Neuron (in vitro differentiated cells): Measurements from ENCODE around the gene DPYSL3.
"Not testable (repeated sequence)": the region's sequence is repeated elsewhere in the genome, so short reads cannot be mapped to it uniquely, and the experiment has no call there.

Source experiments
- H2AFZ ChIP-seq: one replicate; pipeline ENCODE4 v1.6.1; 2013; ENCODE audit warnings: low read depth, mild to moderate bottlenecking, inconsistent platforms, low read length, moderate library complexity
- H3K27me3 ChIP-seq: one replicate; pipeline ENCODE4 v1.6.1; 2013; ENCODE audit warnings: low read length; ENCODE audit not compliant: insufficient read depth
- H3K36me3 ChIP-seq: one replicate; pipeline ENCODE4 v1.6.1; 2013; ENCODE audit warnings: low read length; ENCODE audit not compliant: insufficient read depth
- H3K4me1 ChIP-seq: one replicate; pipeline ENCODE4 v1.6.1; 2013; ENCODE audit warnings: low read length; ENCODE audit not compliant: insufficient read depth
- H3K4me3 ChIP-seq: 2 replicates; pipeline ENCODE4 v1.5.1; 2013; ENCODE audit warnings: mild to moderate bottlenecking, low read length, moderate library complexity
- H3K9me3 ChIP-seq: one replicate; pipeline ENCODE4 v1.6.1; 2013; ENCODE audit warnings: low read length

The DPYSL3 gene

GRCh38 chr5:147509710-147510651 lies at the start of gene DPYSL3:
TSS of gene DPYSL3 (minus strand) at chr5:147510068. CDS start at chr5:147509858, 210 bp downstream.
- H3K4me3 ChIP-seq: peak within 1 kb of the TSS; percentile 65
- H3K27me3 ChIP-seq: no peaks in the 10 kb centered on the region
- H2AFZ ChIP-seq: peak within 1 kb of the TSS; percentile 44
- H3K4me1 ChIP-seq: peaks cover 16% of the 10 kb centered on the region
- no peaks in the 10 kb centered on the region for H3K9me3 ChIP-seq
- no peaks in the 10 kb centered on the region for H3K36me3 ChIP-seq

GRCh38 chr5:147558826-147559225 lies 49.0 kb upstream of the DPYSL3 start:
- Histone ChIP-seq H2AFZ (no peak overlapping the region), H3K9me3 (no peaks in the 10 kb centered on the region), H3K4me1 (peaks cover 37% of the 10 kb centered on the region), H3K27me3 (no peaks in the 10 kb centered on the region), H3K36me3 (no peaks in the 10 kb centered on the region), H3K4me3 (no peak overlapping the region)

DNA sequence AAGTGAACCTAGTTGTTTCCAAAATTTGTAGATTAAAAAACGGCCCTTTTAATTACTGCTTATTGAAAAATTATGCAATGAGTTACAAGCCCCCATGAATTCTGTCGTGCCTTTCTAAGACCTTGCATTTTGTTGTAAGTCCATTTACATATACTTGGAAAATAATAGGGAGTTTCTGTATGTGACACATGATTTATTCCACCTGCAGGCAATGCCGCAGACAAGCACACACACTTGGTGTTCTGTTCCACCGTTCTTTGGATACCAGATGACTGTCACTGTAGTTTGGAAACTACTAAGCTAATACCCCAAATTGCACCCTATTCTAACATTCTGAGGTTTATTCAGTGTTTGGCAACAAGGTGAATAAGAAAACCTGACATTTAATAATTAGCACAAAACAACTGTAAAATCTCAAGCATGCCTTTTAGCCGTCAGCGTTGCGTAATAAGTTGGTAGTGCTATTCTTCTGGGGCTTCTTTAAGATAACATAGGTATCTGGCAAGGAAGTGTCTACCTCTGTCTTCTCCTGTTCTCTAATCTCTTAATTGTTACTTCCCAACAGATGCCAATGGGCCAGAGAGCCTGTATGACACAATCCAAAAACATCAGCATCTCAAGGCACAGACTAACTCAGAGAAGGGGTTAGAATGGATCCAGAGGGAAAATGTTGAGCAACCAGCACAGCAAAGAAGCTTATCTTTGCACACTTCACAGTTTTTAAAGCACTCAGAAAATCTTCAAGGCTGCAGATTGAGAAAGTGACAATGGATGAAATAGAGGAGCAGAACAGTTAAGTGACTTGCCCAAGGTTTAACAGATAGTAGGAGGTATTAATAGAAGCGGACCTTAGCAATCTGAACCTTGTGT lies 48.2 kb upstream of the DPYSL3 start:
- no peaks in the 10 kb centered on the region for H3K9me3 ChIP-seq
- H3K4me3 ChIP-seq: no peak overlapping the region
- no peak overlapping the region for H2AFZ ChIP-seq
- H3K27me3 ChIP-seq: no peaks in the 10 kb centered on the region
- H3K4me1 ChIP-seq: peaks cover 31% of the 10 kb centered on the region
- no peaks in the 10 kb centered on the region for H3K36me3 ChIP-seq

- no peaks in the 10 kb centered on the region for H3K36me3 ChIP-seq
- H2AFZ ChIP-seq: no peak overlapping the region
- H3K27me3 ChIP-seq: no peaks in the 10 kb centered on the region
- H3K4me1 ChIP-seq: peaks cover 16% of the 10 kb centered on the region
- no peaks in the 10 kb centered on the region for H3K9me3 ChIP-seq
- H3K4me3 ChIP-seq: no peak overlapping the region
These were observed 45.3 kb upstream of the DPYSL3 start for GRCh38 chr5:147555176-147555575.

- H3K36me3 ChIP-seq: no peaks in the 10 kb centered on the region
- no peaks in the 10 kb centered on the region for H3K27me3 ChIP-seq
- H3K4me3 ChIP-seq: no peak overlapping the region
- H3K4me1 ChIP-seq: peaks cover 16% of the 10 kb centered on the region
- H2AFZ ChIP-seq: peak overlapping the region; percentile 88
- peaks cover under 1% of the 10 kb centered on the region for H3K9me3 ChIP-seq
These were observed 44.5 kb upstream of the DPYSL3 start for GRCh38 chr5:147554261-147554817.

GRCh38 chr5:147553817-147554216 lies 43.9 kb upstream of the DPYSL3 start:
- Histone ChIP-seq H2AFZ (peak overlapping the region; percentile 88), H3K4me1 (peaks cover 16% of the 10 kb centered on the region)
- not testable (repeated sequence) for H3K36me3 ChIP-seq, H3K27me3 ChIP-seq, H3K9me3 ChIP-seq, H3K4me3 ChIP-seq

DNA sequence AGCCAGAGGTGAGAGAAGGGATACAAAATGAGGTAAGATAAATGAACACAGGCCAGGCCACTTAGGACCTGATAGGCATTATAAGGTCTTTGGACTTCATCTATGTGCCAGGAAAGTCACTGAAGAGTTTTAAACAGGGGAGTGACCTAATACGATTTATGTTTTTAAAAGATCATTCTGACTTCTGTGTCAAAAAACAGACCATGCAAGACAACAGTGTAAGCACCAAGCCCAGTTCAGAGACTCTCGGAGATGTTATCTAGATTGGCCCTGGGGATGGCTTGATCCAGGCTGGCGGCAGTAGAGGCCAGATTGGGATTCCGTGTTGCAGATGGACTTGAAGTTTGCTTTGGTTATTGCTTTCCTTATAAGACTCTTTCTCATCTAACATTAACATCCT lies 43.0 kb upstream of the DPYSL3 start:
- H3K4me1 ChIP-seq: peaks cover 12% of the 10 kb centered on the region
- no peaks in the 10 kb centered on the region for H3K27me3 ChIP-seq
- H3K36me3 ChIP-seq: no peaks in the 10 kb centered on the region
- no peak overlapping the region for H3K4me3 ChIP-seq
- no peak overlapping the region for H2AFZ ChIP-seq
- H3K9me3 ChIP-seq: peaks cover 2% of the 10 kb centered on the region

GRCh38 chr5:147551677-147552076 lies 41.8 kb upstream of the DPYSL3 start:
- peaks cover 2% of the 10 kb centered on the region for H3K9me3 ChIP-seq
- no peaks in the 10 kb centered on the region for H3K27me3 ChIP-seq
- no peak overlapping the region for H3K4me3 ChIP-seq
- H3K4me1 ChIP-seq: peaks cover 12% of the 10 kb centered on the region
- no peaks in the 10 kb centered on the region for H3K36me3 ChIP-seq
- no peak overlapping the region for H2AFZ ChIP-seq

- Histone ChIP-seq H3K27me3 (no peaks in the 10 kb centered on the region), H2AFZ (no peak overlapping the region), H3K4me1 (no peaks in the 10 kb centered on the region), H3K9me3 (peaks cover 2% of the 10 kb centered on the region), H3K36me3 (no peaks in the 10 kb centered on the region), H3K4me3 (no peak overlapping the region)
These were observed 37.9 kb upstream of the DPYSL3 start for GRCh38 chr5:147547730-147548129.

- no peaks in the 10 kb centered on the region for H3K4me1 ChIP-seq
- peaks cover 2% of the 10 kb centered on the region for H3K9me3 ChIP-seq
- H2AFZ ChIP-seq: no peak overlapping the region
- H3K36me3 ChIP-seq: no peaks in the 10 kb centered on the region
- H3K4me3 ChIP-seq: no peak overlapping the region
- H3K27me3 ChIP-seq: no peaks in the 10 kb centered on the region
These were observed 34.7 kb upstream of the DPYSL3 start for GRCh38 chr5:147544556-147544955.

- H3K9me3 ChIP-seq: no peaks in the 10 kb centered on the region
- H3K4me3 ChIP-seq: no peak overlapping the region
- H3K27me3 ChIP-seq: no peaks in the 10 kb centered on the region
- H3K36me3 ChIP-seq: no peaks in the 10 kb centered on the region
- no peak overlapping the region for H2AFZ ChIP-seq
- no peaks in the 10 kb centered on the region for H3K4me1 ChIP-seq
These were observed 29.2 kb upstream of the DPYSL3 start for GRCh38 chr5:147539053-147539452.

DNA sequence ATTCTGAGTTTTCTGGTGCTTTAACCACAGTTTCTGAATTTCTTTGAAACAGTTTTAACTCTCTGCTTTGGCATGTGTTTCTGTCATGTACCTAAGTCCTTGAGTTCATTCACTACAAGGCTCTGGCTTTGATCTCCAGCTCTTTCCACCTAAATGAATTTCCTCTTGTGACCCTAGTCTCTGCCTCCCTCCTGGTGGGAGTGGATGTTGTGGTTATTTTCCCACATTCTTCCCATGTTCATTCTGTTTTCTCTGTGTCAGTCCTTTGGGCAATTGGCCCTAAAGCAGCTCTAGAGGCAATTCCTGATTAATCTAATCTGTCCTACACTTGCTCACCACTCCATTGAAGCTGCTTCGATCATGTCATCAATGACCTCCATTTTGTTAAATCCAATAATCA lies 28.4 kb upstream of the DPYSL3 start:
- Histone ChIP-seq H3K4me1 (no peaks in the 10 kb centered on the region), H3K36me3 (no peaks in the 10 kb centered on the region), H3K9me3 (no peaks in the 10 kb centered on the region), H2AFZ (peak overlapping the region; percentile 54), H3K27me3 (no peaks in the 10 kb centered on the region), H3K4me3 (no peak overlapping the region)
